WI38 (cell line): ENCODE results near the gene EFHD2.

Experiments used
- H3K4me3 ChIP-seq: 2 replicates; pipeline ENCODE4 v1.5.1; 2011; ENCODE audit warnings: low read depth, mild to moderate bottlenecking, control low read depth, low read length
- CTCF ChIP-seq: IDR thresholded peaks from 2 replicates; pipeline ENCODE4 v1.5.1; 2012; ENCODE audit warnings: low read depth, mild to moderate bottlenecking, control low read depth, low read length

EFHD2 gene

DNA sequence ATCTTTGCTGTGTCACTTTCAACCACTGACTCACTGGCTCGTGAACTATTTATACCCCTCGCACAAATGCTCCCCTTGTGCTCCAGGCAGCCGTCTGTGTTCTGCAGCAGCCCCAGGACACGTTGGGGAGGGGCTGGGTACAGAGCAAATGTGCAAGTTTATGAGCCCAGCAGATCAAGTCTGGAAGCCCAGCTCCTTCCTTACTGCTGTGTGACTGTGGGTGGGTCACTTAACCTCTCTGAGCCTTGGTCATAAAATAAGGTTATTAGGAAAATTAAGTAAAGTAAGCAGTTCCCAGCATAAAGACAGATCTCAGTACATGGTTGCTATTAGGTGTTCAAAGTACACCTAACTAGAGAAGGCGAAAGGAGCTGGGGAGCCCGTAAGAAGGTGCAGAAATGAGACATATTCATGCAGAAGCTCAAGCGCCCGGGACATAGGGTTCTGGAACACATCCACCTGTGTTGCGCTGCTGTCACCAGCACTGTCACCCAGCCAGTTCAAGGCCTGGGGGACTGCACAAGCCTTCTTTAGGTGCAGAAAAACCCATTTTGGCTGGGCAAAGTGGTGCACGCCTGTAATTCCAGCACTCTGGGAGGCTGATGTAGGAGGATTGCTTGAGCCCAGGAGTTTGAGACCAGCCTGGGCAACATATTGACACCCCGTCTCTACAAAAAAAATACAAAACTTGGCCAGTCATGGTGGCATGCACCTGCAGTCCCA, 13.8 kb downstream of the EFHD2 start:
- no peak for TF ChIP-seq CTCF
- H3K4me3 ChIP-seq, result no peak overlapping the region

DNA sequence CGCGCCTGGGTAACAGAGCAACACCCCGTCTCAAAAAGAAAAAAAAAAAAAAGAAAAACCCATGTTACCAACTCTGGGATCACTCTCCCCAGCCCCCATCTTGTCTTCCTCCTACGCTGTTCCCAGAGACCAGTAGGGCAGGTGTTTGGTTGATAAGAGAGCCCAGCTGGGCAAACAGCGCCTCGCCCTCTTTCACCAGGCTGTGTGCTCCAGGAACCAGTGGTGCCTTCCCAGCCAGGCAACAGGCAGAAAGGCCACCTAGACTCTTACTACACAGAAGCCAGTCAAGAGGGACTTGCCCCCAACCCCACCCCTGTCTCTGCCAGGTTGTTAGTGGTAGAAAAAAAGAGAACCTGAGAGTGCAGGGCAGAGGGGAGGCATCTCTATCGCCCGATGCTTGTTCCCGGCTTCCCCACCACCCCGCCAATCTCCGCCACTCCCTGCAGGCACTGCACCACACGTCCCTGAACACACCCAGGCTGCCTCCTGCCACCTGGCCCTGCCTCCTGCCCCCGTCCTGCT, 14.5 kb downstream of the EFHD2 start:
- TF ChIP-seq CTCF, result no peak
- H3K4me3 ChIP-seq, result no peak overlapping the region

DNA sequence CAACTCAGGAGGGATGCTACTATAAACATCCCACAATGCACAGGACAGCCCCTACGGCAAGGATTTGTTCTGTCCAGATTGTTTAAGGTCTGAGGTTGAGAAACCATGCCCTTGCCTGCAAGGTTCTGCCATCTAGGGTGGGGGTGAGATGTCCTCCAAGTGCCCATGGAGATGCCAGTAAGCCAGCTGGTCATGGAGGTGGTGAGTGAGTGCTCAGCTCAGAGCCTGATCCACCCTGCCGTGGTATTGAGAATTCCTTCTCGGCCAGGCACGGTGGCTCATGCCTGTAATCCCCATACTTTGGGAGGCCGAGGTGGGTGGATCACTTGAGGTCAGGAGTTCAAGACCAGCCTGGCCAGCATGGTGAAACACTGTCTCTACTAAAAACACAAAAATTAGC, 15.3 kb downstream of the EFHD2 start:
- no peak overlapping the region for H3K4me3 ChIP-seq
- TF ChIP-seq CTCF, result no peak

- TF ChIP-seq CTCF, result no peak
- H3K4me3 ChIP-seq, result no peak overlapping the region
Measured at GRCh38 chr1:15425521-15425920, 15.8 kb downstream of the EFHD2 start.

DNA sequence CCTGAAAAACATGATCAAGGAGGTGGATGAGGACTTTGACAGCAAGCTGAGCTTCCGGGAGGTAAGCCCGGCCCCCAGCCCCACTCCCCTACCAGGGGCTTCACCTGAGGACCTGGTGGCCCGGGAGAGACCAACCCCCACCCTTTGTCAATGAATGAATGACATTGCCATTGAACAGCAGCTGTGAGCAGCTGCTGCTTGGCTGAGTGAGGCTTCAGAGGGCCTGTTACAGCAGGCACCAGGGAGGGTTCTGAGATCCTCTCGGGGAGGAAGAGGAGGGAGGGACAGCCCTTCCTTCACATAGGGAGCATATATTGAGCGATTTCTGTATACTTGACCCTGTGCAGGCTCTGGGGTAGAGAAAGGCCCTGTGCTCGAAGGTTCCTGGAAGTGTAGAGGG, 16.3 kb downstream of the EFHD2 start:
- TF ChIP-seq CTCF, result no peak
- H3K4me3 ChIP-seq, result no peak overlapping the region

- no peak overlapping the region for H3K4me3 ChIP-seq
Measured at GRCh38 chr1:15426492-15427279, 17.0 kb downstream of the EFHD2 start.

More at GRCh38 chr1:15426492-15427279, 17.0 kb downstream of the EFHD2 start:
- peak; percentile 18; the same call in 1 of the 2 replicates for TF ChIP-seq CTCF
